Tibial artery (tissue), 4 donors: Measurements from ENCODE around the gene PTH1R.
A peak's percentile ranks its signal among the peaks of the same experiment; 100 is the strongest.

Experiments used
- DNase-seq, 2 donors: peaks; one replicate each; pipeline ENCODE4 v3.0.0-alpha.2; 2019
- H3K27ac ChIP-seq, 2 donors: fragments of 200-600 bp; sonication (generic) in 1 of 2; 1 replicate in 1 of 2; 2 replicates in 1 of 2; pipeline ENCODE4 v1.5.1; 2018 to 2019; ENCODE audit warnings: mild to moderate bottlenecking in 1 of 2
- H3K27me3 ChIP-seq, 2 donors: fragments of 200-600 bp; sonication (generic) in 1 of 2; one replicate each; pipeline versions ENCODE4 v1.5.1 to v1.6.0; 2016 to 2019
- H3K36me3 ChIP-seq, 3 donors: fragments of 200-600 bp; sonication (generic) in 2 of 3; one replicate each; pipeline ENCODE4 v1.5.1; 2016 to 2019; ENCODE audit warnings: mild to moderate bottlenecking in 2 of 3
- H3K4me1 ChIP-seq, 4 donors: fragments of 200-600 bp; sonication (generic) in 2 of 4; 1 replicate in 3 of 4; 2 replicates in 1 of 4; pipeline ENCODE4 v1.5.1; 2016 to 2019
- H3K4me3 ChIP-seq, 2 donors: fragments of 200-600 bp; sonication (generic) in 1 of 2; 1 replicate in 1 of 2; 2 replicates in 1 of 2; pipeline ENCODE4 v1.5.1; 2018 to 2019; ENCODE audit warnings: mild to moderate bottlenecking in 2 of 2
- H3K9me3 ChIP-seq, 3 donors: fragments of 200-600 bp; sonication (generic) in 1 of 3; one replicate each; pipeline ENCODE4 v1.5.1; 2016 to 2019
- intact Hi-C: fragments of 100-400 bp; cut with DNase I; formaldehyde crosslinking; loops from one replicate; pipeline ENCODE4 v1.15.0; 2023; ENCODE audit warnings: low total_unique reads
- TF ChIP-seq, protein P1 (sequence below), 2 experiments: fragments of 200-600 bp in 1 of 2; fragments of 450-650 bp in 1 of 2; IDR thresholded peaks; one replicate each; pipeline ENCODE4 v1.5.1; 2017 to 2019; ENCODE audit warnings: antibody characterized with exemption in 2 of 2, mild to moderate bottlenecking in 1 of 2, moderate library complexity in 1 of 2

PTH1R gene

DNA sequence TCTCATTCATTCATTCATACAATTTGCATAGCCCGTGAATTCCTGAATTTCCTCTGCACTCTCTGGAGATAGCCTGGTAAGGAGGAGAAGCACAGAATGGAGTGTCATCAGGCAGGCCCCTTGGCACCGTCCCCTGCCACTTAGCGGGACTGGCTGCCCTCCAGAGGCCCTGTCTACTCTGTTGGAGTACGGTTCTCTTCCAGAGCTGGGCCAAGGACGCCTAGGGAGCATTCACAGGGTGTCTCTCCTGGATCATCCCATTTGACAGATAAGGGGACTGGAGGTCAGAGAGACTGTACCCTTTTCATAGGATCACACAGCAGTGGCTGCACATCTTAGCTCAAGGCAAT, 48.0 kb downstream of the PTH1R start:
- intact Hi-C loops = loop anchor here (10.0 kb wide), 1 partner anchor 399 kb away; no protein-coding TSS in a partner anchor
- TF ChIP-seq, protein P1, sequence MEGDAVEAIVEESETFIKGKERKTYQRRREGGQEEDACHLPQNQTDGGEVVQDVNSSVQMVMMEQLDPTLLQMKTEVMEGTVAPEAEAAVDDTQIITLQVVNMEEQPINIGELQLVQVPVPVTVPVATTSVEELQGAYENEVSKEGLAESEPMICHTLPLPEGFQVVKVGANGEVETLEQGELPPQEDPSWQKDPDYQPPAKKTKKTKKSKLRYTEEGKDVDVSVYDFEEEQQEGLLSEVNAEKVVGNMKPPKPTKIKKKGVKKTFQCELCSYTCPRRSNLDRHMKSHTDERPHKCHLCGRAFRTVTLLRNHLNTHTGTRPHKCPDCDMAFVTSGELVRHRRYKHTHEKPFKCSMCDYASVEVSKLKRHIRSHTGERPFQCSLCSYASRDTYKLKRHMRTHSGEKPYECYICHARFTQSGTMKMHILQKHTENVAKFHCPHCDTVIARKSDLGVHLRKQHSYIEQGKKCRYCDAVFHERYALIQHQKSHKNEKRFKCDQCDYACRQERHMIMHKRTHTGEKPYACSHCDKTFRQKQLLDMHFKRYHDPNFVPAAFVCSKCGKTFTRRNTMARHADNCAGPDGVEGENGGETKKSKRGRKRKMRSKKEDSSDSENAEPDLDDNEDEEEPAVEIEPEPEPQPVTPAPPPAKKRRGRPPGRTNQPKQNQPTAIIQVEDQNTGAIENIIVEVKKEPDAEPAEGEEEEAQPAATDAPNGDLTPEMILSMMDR (IDR thresholded peaks at IDR 0.05) = no peak
- peak; percentile 10 to 50 for DNase-seq
- Histone ChIP-seq H3K27me3 (no peaks in the 10 kb centered on the region), H3K4me1 (peaks cover 0 to 72% (median 58%) of the 10 kb centered on the region in 4 donors), H3K36me3 (peaks cover 40 to 58% (median 51%) of the 10 kb centered on the region in 3 donors), H3K9me3 (no peaks in the 10 kb centered on the region), H3K4me3 (no peak overlapping the region), H3K27ac (peak overlapping the region; percentile 67 to 80)

DNA sequence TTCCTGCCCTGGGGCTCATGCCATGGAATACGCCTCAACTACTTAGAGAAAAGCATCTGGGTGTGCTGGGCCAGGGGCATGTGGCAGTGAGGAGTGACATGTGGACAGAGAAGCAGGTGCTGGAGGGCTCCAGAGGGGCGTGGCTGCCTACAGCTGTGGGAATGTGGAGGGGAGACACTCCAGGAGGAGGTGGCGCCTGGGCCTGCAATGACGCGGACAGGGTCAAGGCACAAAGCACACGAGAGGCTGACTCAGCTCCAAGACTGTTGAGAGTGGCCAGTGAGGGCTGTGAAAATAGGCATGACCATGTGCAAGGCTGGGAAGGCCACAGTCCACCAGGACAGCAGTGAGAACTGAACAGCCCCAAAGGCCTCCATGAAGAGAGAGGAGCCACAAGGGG, 48.5 kb downstream of the PTH1R start:
- intact Hi-C loops = loop anchor here (10.0 kb wide), 1 partner anchor 399 kb away; no protein-coding TSS in a partner anchor
- Histone ChIP-seq H3K9me3 (no peaks in the 10 kb centered on the region), H3K36me3 (peaks cover 36 to 53% (median 46%) of the 10 kb centered on the region in 3 donors), H3K27ac (peak overlapping the region; percentile 67 to 80), H3K4me3 (no peak overlapping the region), H3K27me3 (no peaks in the 10 kb centered on the region), H3K4me1 (peaks cover 0 to 77% (median 63%) of the 10 kb centered on the region in 4 donors)
- peak; percentile 20 to 82 for DNase-seq
- TF ChIP-seq, protein P1 (IDR thresholded peaks at IDR 0.05) = no peak

- H3K4me1 ChIP-seq = peaks cover 0 to 81% (median 67%) of the 10 kb centered on the region in 4 donors
- peak overlapping the region; percentile 67 to 80 for H3K27ac ChIP-seq
- no peaks in the 10 kb centered on the region for H3K9me3 ChIP-seq
- intact Hi-C loops = loop anchor here (10.0 kb wide), 1 partner anchor 398 kb away; no protein-coding TSS in a partner anchor
- no peaks in the 10 kb centered on the region for H3K27me3 ChIP-seq
- no peak overlapping the region for H3K4me3 ChIP-seq
- peaks cover 32 to 49% (median 42%) of the 10 kb centered on the region in 3 donors for H3K36me3 ChIP-seq
- TF ChIP-seq, protein P1 (IDR thresholded peaks at IDR 0.05) = no peak
- no peak for DNase-seq
These were observed 48.9 kb downstream of the PTH1R start for GRCh38 chr3:46926447-46926846.

GRCh38 chr3:46926871-46927717, 49.6 kb downstream of the PTH1R start:
- Histone ChIP-seq H3K9me3 (no peaks in the 10 kb centered on the region), H3K36me3 (peaks cover 25 to 42% (median 36%) of the 10 kb centered on the region in 3 donors), H3K27ac (peak overlapping the region; percentile 67 to 80), H3K4me3 (no peak overlapping the region), H3K27me3 (no peaks in the 10 kb centered on the region), H3K4me1 (peaks cover 0 to 87% (median 73%) of the 10 kb centered on the region in 4 donors)
- TF ChIP-seq, protein P1 (IDR thresholded peaks at IDR 0.05) = no peak
- peak; percentile 27 to 62 for DNase-seq
- intact Hi-C loops = loop anchor here (10.0 kb wide), 1 partner anchor 398 kb away; no protein-coding TSS in a partner anchor

GRCh38 chr3:46927718-46928073, 50.2 kb downstream of the PTH1R start:
- intact Hi-C loops = loop anchor here (10.0 kb wide), 1 partner anchor 397 kb away; no protein-coding TSS in a partner anchor
- H3K4me3 ChIP-seq = no peak overlapping the region
- peaks cover 20 to 36% (median 30%) of the 10 kb centered on the region in 3 donors for H3K36me3 ChIP-seq
- peak overlapping the region; percentile 67 to 80 for H3K27ac ChIP-seq
- DNase-seq = peak in 1 of 2 donors; percentile 13
- TF ChIP-seq, protein P1 (IDR thresholded peaks at IDR 0.05) = no peak
- H3K9me3 ChIP-seq = no peaks in the 10 kb centered on the region
- H3K27me3 ChIP-seq = no peaks in the 10 kb centered on the region
- H3K4me1 ChIP-seq = peaks cover 0 to 93% (median 79%) of the 10 kb centered on the region in 4 donors
